ENCODE measurements around the gene MICALL2.
"Not testable (repeated sequence)": the region's sequence is repeated elsewhere in the genome, so short reads cannot be mapped to it uniquely, and the experiment has no call there.

MICALL2 gene

DNA sequence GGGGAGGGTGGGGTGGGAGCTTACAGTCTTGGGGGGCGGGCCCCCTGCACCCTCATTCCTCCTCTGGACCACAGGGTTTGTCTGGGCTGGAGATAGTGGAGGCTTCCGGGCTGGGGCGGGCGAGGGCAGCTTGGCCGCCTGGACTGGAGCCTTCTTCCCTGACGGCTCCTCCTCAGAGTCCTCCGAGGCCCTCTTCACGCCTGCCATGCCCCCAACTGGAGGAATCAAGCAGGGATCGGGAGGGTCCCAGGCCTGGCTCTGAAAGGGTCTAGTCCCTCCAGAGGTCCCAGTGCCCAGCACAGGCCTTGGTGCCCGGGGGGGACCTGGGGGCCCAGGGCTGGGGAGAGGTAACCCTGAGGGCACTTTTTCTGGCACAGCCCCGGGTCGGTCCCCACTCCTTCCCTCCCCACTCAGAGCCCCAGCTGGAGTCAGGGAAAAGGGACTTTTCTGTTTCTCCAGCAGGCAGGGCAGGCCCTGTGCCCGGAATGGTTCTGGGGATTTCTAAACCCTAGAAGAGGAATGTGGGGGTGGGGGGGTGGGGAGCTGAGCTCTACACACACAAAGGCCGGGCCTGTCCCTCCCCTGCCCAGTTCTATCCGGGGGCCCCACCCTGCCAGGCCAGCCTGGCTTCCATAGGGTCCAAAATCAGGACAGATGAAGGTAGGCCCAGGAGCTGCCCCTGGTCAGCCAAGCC, 11.6 kb downstream of the MICALL2 start:
- no peak for DNase-seq (ENCODE audit: low read depth)

DNA sequence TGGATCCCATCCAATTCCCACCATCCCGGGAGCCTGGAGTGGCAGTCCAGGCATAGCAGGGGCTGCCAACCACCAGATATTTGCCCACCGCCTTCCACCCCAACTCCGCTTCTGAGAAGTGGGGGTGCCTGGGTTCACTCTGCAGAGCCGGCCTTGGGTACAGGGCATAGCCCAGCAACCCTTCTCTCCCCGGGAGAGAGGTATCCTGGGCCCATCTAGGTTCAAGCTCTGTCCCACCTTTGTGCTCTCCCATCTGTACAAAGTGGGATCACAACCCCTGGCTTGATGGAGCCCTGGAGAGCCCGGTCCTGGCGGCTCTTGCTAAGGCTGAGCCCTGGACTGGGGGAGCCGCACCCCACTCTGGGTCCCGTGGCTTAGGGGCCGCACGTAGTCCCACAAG, 12.2 kb downstream of the MICALL2 start:
- DNase-seq (ENCODE audit: low read depth) = no peak

GRCh38 chr7:1446620-1447032, 12.6 kb downstream of the MICALL2 start:
- DNase-seq (ENCODE audit: low read depth) = no peak

DNA sequence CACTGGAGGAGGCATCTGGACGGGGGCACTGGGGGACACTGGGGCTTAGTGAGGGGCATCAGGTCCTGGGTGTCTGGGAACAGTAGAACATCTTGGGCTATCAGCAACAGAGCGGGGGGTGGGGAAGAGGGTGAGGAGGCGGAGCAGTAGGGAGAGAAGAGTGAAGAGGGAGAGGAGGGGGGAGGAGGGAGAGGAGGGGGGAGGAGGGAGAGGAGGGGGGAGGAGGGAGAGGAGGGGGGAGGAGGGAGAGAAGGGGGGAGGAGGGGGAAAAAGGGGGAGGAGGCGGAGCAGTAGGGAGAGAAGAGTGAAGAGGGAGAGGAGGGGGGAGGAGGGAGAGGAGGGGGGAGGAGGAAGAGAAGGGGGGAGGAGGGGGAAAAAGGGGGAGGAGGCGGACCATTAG, 13.2 kb downstream of the MICALL2 start:
- DNase-seq (ENCODE audit: low read depth) = not testable (repeated sequence)

GRCh38 chr7:1445341-1445740, 13.9 kb downstream of the MICALL2 start:
- no peak for DNase-seq (ENCODE audit: low read depth)

DNA sequence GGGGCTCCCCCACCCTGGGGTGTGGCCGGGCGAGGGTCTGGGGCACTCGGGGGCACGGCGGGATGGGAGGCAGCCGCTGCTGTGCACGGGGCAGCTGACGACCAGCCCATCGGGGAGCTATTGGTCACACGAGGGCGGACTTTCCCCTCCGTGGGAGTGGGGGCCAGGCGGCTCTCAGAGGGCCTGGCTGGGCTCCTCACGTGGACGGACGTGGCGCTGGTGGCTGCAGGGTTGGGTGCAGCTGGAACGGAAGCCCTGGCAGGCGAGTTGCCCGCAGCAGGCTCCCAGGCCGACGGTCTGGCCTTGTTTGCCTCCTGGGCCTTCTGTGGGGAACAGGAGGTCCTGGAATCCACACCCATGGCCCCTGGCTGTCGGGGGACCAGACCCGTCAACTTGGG, 14.3 kb downstream of the MICALL2 start:
- DNase-seq (ENCODE audit: low read depth) = no peak

DNA sequence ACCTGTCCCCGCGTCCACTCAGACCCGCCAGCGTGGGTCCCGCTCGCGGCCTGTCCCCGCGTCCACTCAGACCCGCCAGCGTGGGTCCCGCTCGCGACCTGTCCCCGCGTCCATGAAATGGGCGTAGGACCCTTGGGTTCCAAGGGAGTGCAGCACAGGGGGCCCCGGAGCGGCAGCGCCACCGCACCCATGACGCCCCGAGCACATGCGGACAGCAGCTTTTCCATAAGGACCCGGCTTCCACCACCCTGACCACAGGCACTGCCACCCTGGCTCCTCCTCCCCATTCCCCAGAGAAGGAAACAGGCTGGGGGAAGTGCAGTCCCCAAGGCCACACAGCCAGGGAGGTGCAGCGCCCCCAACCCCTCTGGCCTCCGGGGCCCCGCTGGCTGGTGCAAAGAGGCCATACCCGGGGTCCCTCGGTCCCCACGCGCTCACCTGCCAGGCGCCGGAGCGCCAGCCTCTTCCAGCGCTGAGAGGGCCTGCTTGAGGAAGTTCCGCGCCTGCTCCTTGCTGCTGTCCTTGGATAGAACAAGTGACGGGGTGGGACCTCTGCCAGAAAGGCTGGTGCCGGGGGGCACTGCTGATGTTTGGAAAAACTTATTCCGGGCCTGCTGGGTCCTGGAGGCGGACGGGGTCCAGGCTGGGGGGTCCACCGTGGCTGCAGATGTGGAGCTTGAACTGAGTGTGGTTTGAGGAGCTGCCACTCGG, 14.9 kb downstream of the MICALL2 start:
- DNase-seq (ENCODE audit: low read depth) = no peak

GRCh38 chr7:1443587-1444200, 15.6 kb downstream of the MICALL2 start:
- not testable (repeated sequence) for DNase-seq (ENCODE audit: low read depth)

GRCh38 chr7:1442355-1443124, 16.7 kb downstream of the MICALL2 start:
- DNase-seq (ENCODE audit: low read depth) = no peak

DNA sequence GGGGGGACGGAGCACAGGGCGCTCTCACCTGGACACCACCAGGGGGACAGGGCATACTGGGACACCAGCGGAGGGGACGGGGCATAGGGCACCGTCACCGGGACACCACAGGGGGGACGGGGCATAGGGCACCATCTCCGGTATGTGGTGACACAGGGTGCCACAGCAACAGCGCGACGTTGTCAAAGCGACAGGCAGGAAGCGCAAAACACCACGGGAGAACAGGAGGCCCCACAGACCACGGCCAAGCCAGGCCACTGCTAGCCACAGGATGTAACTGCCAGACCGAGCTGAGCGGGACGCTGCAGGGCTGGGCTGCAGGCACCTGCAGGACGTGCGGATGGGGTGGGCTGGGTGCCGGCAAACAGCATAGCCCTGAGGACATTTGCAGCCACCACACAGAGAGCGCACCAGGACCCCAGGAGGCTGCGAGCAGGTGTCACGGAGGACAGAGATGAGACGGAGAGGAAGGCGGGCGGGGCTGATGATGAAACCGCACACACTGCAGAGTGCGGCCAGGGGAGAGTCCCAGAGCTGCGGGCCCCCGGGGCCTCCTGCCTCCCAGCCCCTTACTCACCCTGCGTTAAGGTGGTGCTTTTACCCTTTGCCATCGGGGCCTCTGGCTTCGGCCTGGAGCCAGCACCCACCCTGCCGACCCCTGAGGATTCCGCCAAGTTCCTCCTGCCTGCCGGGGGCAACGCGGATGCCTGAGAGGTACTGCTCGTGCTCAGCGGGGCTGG, 17.5 kb downstream of the MICALL2 start:
- DNase-seq (ENCODE audit: low read depth) = no peak

DNA sequence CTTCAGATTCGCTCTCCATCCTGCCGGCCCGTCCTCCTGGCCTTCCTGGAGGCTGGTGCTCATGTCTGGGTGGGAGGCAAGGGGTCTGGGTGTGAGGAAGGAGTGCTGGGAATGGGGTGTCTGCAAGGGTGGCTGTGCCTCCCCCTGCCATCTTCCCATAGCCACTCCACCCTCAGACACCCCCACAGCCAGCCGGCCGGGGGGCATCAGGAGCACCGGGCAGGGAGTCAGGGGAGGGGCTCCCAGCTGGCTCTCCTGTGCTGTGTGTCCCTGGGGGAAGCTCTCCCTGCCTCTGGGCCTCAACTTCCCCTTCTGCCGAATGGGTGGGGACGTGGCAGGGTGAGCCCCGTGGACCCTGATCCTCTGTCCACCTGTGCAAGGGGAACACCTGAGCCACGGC, 18.6 kb downstream of the MICALL2 start:
- no peak for DNase-seq (ENCODE audit: low read depth)

DNA sequence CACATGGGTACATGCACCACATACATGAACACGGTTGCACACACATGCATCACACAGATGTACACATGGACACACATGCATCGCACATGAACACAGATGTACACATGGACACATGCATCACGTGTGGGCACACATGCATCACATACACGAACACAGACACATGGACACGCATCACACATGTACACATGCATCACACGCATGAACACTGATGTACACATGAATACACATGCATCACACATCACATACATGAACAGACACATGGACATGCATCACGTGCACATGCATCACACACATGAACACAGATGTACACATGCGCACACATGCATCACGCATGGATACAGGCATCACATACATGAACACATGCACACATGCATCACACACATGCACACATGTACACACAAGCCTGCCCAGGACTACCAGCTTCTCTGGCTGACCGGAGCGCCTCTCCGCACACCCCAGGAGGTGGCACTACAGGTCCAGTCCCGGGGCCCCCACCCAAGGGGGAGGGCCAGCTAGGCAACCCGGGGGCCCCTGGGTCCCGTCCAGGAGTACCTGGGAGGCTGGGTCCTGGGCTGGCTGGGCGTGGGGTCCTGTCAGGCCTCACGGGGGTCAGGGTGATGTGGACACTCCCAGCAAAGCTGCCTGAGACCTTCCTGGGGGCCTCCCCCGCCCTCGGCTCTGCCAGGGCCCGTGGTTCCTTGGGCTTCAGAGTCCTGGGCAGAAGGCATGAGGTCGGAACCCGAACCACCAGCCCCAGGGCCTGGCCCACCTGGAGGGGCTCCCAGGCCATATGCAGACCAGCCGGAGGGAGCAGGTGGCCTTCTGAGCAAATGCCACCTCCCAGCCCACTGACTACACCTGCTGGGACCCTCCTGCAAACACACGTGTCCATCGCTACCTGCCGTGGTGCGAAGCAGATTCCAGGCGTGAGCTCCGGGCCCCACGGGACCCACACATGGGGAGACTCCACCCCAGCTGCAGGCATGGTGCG, 19.6 kb downstream of the MICALL2 start:
- DNase-seq (ENCODE audit: low read depth) = no peak

GRCh38 chr7:1438821-1439220, 20.4 kb downstream of the MICALL2 start:
- DNase-seq (ENCODE audit: low read depth) = no peak

DNA sequence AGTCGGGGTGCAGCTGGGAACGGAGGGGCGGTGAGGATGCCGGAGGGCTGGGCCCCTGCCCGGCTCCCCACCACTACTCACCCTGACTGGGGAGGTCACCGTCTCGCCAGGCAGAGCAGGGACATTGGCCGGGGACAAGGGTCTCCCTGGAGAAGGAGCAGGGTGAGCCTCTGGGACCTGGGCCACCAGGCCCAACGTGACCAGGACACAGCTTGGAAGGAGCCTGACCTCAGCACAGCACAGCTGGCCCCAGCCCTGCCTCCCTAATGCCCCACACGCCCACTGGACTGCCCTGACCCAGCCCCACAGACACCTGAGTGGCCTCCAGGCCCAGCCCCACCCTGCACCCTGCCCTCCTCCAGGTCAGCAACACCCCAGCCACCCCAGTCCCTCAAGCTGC, 21.1 kb downstream of the MICALL2 start:
- no peak for DNase-seq (ENCODE audit: low read depth)

DNA sequence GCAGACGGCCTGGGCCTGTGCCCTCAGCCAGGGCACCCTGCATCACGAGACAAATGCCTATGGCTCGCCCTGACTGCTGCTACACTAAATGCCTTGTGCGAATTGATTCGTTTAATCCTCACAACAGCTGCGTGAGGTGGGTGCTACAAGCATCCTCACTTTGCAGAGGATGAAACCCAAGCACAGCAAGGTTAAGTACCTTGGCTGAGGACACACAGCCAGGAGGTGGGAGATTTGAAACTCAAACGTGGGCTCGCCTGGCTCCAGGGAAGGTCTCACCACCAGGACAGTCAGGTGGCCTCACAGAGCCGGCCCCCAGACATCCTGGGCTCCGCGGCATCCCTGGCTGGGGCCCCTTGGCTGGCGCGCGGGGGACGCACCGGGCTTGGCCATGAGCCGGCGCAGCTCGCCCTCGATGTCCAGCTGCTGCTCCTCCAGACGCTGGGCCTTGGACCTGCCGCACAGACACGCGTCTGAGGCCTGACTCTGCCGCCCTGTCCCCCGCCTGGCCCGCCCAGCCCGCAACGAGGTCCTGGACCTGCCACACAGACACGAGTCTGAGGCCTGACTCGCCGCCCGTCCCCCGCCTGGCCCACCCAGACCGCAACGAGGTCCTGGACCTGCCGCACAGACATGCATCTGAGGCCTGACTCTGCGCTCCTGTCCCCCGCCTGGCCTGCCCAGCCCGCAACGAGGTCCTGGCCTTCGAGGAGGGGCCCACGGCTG, 22.0 kb downstream of the MICALL2 start:
- no peak for DNase-seq (ENCODE audit: low read depth)

- DNase-seq (ENCODE audit: low read depth) = no peak
These were observed 22.7 kb downstream of the MICALL2 start for GRCh38 chr7:1436608-1437007.

- no peak for DNase-seq (ENCODE audit: low read depth)
These were observed 24.2 kb downstream of the MICALL2 start for GRCh38 chr7:1434891-1435670.

DNA sequence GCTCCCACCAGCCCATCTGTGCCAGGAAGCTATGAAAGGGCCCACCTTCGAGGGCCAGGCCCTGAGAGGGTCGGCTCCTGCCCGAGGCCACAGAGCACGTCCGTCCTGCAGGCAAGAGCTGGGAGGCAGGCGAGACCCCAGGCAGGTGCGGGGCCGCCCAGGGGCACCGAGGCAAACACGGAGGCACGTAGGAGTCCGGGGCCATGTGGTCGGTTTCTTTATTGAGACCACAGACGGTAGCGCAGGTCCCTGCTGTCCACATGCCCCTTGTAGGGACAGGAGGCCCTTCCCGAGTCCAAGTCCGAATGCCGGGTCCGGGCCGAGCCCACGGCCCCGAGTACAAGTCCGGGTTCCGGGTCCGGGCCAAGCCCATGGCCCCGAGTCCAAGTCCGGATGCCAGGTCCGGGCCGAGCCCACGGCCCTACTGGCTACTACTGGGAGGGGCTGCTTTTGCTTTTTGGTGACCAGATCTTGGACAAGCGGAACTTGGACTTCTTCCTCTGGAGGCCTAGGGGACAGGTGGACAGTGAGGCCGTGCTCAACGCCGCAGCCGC, 25.0 kb downstream of the MICALL2 start:
- no peak for DNase-seq (ENCODE audit: low read depth)

Measured in HS-27A (cell line).